K562 (cell line): ENCODE results near the gene SLC6A7. TPM values are rescaled to one million over a fixed set of nuclear protein-coding genes. Genes with fewer than 3 reads are reported as not detected.

Experiments
- ATAC-seq: fragments of 200-7000 bp; cut with Tn5 transposase; 3 replicates; pipeline ENCODE4 v1.9.1; 2020; ENCODE audit warnings: moderate library complexity
- BruUV-seq: library from RNA; stranded (reverse); fragments of 400-500 nt; replicated peaks from 2 replicates; lab custom pipeline; 2021; lab: Mats Ljungman, UMichigan
- CTCF ChIA-PET: fragments of 300-600 bp; formaldehyde crosslinking; extraction: SDS; loops from one replicate; lab custom pipeline; 2021; ENCODE audit warnings: low intra/inter-chr PET ratio; lab: Yijun Ruan, JAX
- POLR2A ChIA-PET: fragments of 300-600, 350-650 bp; sonication (Branson Sonifier 250); formaldehyde crosslinking; extraction: SDS; loops from one replicate; lab custom pipeline; 2021; ENCODE audit warnings: antibody characterized with exemption, inconsistent platforms; lab: Yijun Ruan, JAX
- DNase-seq, 4 experiments: peaks; one replicate each; pipeline versions ENCODE4 v3.0.0 to v3.0.0-alpha.2; 2011 to 2018; ENCODE audit warnings: low spot score in 3 of 4, mixed read lengths in 3 of 4; ENCODE audit errors: extremely low read depth in 1 of 4
- FAIRE-seq: peaks from 2 replicates; lab custom pipeline; 2011; peaks lifted over from hg19 to GRCh38; lab: Jason Lieb, UNC
- H2AFZ ChIP-seq: 2 replicates; pipeline ENCODE4 v1.6.0; 2011; ENCODE audit warnings: low read depth, low read length, control low read depth, inconsistent platforms
- H3K27ac ChIP-seq: fragments of 200-600 bp; 3 replicates; pipeline ENCODE4 v1.8.0; 2011; ENCODE audit warnings: low read depth, mild to moderate bottlenecking, control low read depth, inconsistent platforms, low read length, moderate library complexity, mixed read lengths; ENCODE audit errors: extremely low read depth
- H3K27me3 ChIP-seq, 2 experiments: fragments of 300-600 bp in 1 of 2; 2 replicates in 1 of 2; 3 replicates in 1 of 2; pipeline versions ENCODE4 v1.6.0 to v1.8.0; 2011; ENCODE audit warnings: inconsistent platforms in 2 of 2, low read length in 2 of 2, mild to moderate bottlenecking in 1 of 2, mixed read lengths in 1 of 2, moderate library complexity in 1 of 2; ENCODE audit not compliant: control insufficient read depth in 2 of 2, insufficient read depth in 2 of 2
- H3K36me3 ChIP-seq: fragments of 300-600 bp; 3 replicates; pipeline ENCODE4 v1.8.0; 2011; ENCODE audit warnings: mild to moderate bottlenecking, low read length, inconsistent platforms; ENCODE audit not compliant: control insufficient read depth, insufficient read depth
- H3K4me1 ChIP-seq, 2 experiments: fragments of 200-600 bp in 1 of 2; replicated peaks in 1 of 2; 2 replicates in 1 of 2; 3 replicates in 1 of 2; pipeline versions ENCODE4 v1.5.1 to v1.8.0; 2011; ENCODE audit warnings: inconsistent platforms in 2 of 2, low read length in 2 of 2, mild to moderate bottlenecking in 1 of 2, mixed read lengths in 1 of 2, moderate library complexity in 1 of 2; ENCODE audit not compliant: control insufficient read depth in 2 of 2, insufficient read depth in 2 of 2
- H3K4me2 ChIP-seq: 2 replicates; pipeline ENCODE4 v1.6.1; 2011; ENCODE audit warnings: low read length, control low read depth, inconsistent platforms, mixed read lengths; ENCODE audit not compliant: insufficient read depth
- H3K4me3 ChIP-seq: fragments of 200-600 bp; sonication (generic), shearing (Covaris generic); 2 replicates; pipeline ENCODE4 v1.5.1; 2016; ENCODE audit warnings: control low read depth, inconsistent platforms
- H3K79me2 ChIP-seq: fragments of 200-600 bp; 3 replicates; pipeline ENCODE4 v1.8.0; 2011; ENCODE audit warnings: low read length, inconsistent platforms; ENCODE audit not compliant: control insufficient read depth, insufficient read depth
- H3K9ac ChIP-seq, 2 experiments: 2 replicates each; pipeline versions ENCODE4 v1.6.0 to v1.6.1; 2011; ENCODE audit warnings: low read depth in 2 of 2, low read length in 2 of 2, control low read depth in 1 of 2, inconsistent platforms in 1 of 2, mild to moderate bottlenecking in 1 of 2, mixed read lengths in 1 of 2; ENCODE audit not compliant: insufficient read depth in 1 of 2
- H3K9me1 ChIP-seq: one replicate; pipeline ENCODE4 v1.6.0; 2011; ENCODE audit warnings: inconsistent platforms, mild to moderate bottlenecking, low read length, moderate library complexity; ENCODE audit not compliant: control insufficient read depth, insufficient read depth
- H3K9me3 ChIP-seq: replicated peaks from 2 replicates; pipeline ENCODE4 v1.5.1; 2011; ENCODE audit warnings: low read depth, low read length, inconsistent platforms; ENCODE audit not compliant: control insufficient read depth, insufficient read depth
- H4K20me1 ChIP-seq: replicated peaks from 2 replicates; pipeline ENCODE4 v1.6.1; 2011; ENCODE audit warnings: low read length, inconsistent platforms, mixed read lengths; ENCODE audit not compliant: control insufficient read depth, insufficient read depth
- DMBX1 ChIP-seq: fragments of 250-450 bp; sonication (Bioruptor Pico); IDR thresholded peaks from 2 replicates; pipeline ENCODE4 v1.8.0; 2022; ENCODE audit warnings: inconsistent platforms, mild to moderate bottlenecking, moderate library complexity, borderline replicate concordance
- MYBL2 ChIP-seq, 2 experiments: fragments of 450-650 bp in 1 of 2; sonication (generic) in 1 of 2; formaldehyde crosslinking in 1 of 2; IDR thresholded peaks; 2 replicates each; pipeline versions ENCODE4 v1.6.1 to v1.8.1; 2017 to 2022; ENCODE audit warnings: borderline replicate concordance in 1 of 2, inconsistent platforms in 1 of 2, low read depth in 1 of 2, mild to moderate bottlenecking in 1 of 2, missing genetic modification reagents in 1 of 2, moderate library complexity in 1 of 2
- YY1 ChIP-seq, 3 experiments: IDR thresholded peaks; 2 replicates each; pipeline ENCODE4 v1.6.1; 2011; ENCODE audit warnings: low read length in 2 of 3, mild to moderate bottlenecking in 2 of 3, moderate library complexity in 2 of 3, borderline replicate concordance in 1 of 3, control low read depth in 1 of 3, low read depth in 1 of 3; ENCODE audit not compliant: insufficient read depth in 3 of 3, insufficient replicate concordance in 2 of 3, control insufficient read depth in 1 of 3, insufficient read length in 1 of 3; ENCODE audit errors: extremely low read depth in 1 of 3
- WGBS: fragments of 100-300 bp; shearing (Covaris generic); methylation state at CpG from one replicate; pipeline ENCODE4 v1.1.6; 2016; ENCODE audit warnings: low coverage, mixed read lengths; ENCODE audit not compliant: insufficient coverage; ENCODE audit errors: missing lambda C conversion rate; 5-methylcytosine and 5-hydroxymethylcytosine counted together
- in situ Hi-C: fragments of 300-500 bp; cut with MboI; formaldehyde crosslinking; loops from 4 replicates; pipeline ENCODE4 v1.15.0; 2018; ENCODE audit warnings: inconsistent platforms, mixed read lengths
- intact Hi-C: fragments of 100-400 bp; cut with micrococcal nuclease; formaldehyde crosslinking; loops from 2 replicates; pipeline ENCODE4 v1.14.2; 2022
- polyA plus RNA-seq, 8 experiments: library from polyadenylated mRNA; depleted of rRNA in 4 of 8; stranded (reverse) in 5 of 8; unstranded in 3 of 8; fragments of >200 nt; fragmentation: Nextera tagmentation in 2 of 8; fragmentation: Illumina TruSeq in 1 of 8; extraction: Ambion mirVana in 2 of 8; extraction: Trizol in 1 of 8; gene quantifications; 2 replicates each; pipeline versions ENCODE4 v1.2.1 to v1.2.3, GENCODE V29; 2011 to 2014; ENCODE audit warnings: inconsistent platforms in 1 of 8, missing spikeins in 1 of 8
- total RNA-seq, 7 experiments: library from RNA; depleted of rRNA in 6 of 7; stranded (reverse); fragments of >200 nt in 6 of 7; fragmentation: Illumina TruSeq in 2 of 7; extraction: Trizol in 2 of 7; gene quantifications; 2 replicates each; pipeline versions ENCODE4 v1.2.1 to v1.2.3, GENCODE V29; 2011 to 2021; ENCODE audit warnings: low replicate concordance in 1 of 7
- TF ChIP-seq, protein P1 (sequence below): fragments of 250-450 bp; sonication (Bioruptor Pico); IDR thresholded peaks from 2 replicates; pipeline ENCODE4 v1.4.0; 2020; ENCODE audit warnings: mild to moderate bottlenecking, moderate library complexity, borderline replicate concordance

The SLC6A7 gene
- total and polyA plus RNA-seq, 9 of the 15 experiments (the other 6 are each of a cell fraction or from before 2014, with no cell fraction given), result not detected

DNA sequence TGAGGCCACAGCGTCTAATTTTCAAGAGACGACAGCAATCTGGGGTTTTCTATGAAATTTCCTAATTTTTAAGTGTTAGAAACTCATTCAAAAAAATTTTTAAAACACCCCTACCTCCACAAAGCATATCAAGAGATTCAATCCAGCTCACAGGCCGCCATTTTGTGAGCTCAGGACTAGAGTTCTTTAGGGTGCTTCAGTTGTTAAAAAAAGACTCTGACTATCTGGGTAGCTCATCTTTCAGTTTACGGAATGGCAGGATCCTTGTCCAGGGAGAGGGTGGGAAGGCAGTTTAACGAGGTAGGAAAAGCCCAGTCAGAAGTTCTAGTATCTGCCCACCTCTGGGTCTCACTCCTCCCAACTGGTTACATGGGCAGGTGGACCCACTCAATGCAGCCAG, 56.6 kb downstream of the SLC6A7 start:
- Histone ChIP-seq H3K79me2 (no peaks in the 10 kb centered on the region), H3K9me1 (no peaks in the 10 kb centered on the region), H3K27ac (no peak overlapping the region), H3K9me3 (no peaks in the 10 kb centered on the region), H3K4me2 (no peak overlapping the region; the same call in 1 of the 2 replicates), H3K27me3 (peaks cover 13 to 38% of the 10 kb centered on the region in 2 experiments; a peak in 4 of 5 replicates), H3K4me3 (no peak overlapping the region), H3K9ac (no peak overlapping the region), H2AFZ (peak overlapping the region; percentile 76), H3K4me1 (peaks cover 22 to 23% of the 10 kb centered on the region in 2 experiments), H3K36me3 (no peaks in the 10 kb centered on the region), H4K20me1 (no peaks in the 10 kb centered on the region)
- peak in 1 of 3 experiments; percentile 77 for TF ChIP-seq YY1 (IDR thresholded peaks at IDR 0.05; ENCODE audit: borderline replicate concordance in 1 of 3, control insufficient read depth in 1 of 3, extremely low read depth in 1 of 3, insufficient read depth in 3 of 3, insufficient read length in 1 of 3, insufficient replicate concordance in 2 of 3, low read depth in 1 of 3, low read length in 2 of 3)
- TF ChIP-seq, protein P1, sequence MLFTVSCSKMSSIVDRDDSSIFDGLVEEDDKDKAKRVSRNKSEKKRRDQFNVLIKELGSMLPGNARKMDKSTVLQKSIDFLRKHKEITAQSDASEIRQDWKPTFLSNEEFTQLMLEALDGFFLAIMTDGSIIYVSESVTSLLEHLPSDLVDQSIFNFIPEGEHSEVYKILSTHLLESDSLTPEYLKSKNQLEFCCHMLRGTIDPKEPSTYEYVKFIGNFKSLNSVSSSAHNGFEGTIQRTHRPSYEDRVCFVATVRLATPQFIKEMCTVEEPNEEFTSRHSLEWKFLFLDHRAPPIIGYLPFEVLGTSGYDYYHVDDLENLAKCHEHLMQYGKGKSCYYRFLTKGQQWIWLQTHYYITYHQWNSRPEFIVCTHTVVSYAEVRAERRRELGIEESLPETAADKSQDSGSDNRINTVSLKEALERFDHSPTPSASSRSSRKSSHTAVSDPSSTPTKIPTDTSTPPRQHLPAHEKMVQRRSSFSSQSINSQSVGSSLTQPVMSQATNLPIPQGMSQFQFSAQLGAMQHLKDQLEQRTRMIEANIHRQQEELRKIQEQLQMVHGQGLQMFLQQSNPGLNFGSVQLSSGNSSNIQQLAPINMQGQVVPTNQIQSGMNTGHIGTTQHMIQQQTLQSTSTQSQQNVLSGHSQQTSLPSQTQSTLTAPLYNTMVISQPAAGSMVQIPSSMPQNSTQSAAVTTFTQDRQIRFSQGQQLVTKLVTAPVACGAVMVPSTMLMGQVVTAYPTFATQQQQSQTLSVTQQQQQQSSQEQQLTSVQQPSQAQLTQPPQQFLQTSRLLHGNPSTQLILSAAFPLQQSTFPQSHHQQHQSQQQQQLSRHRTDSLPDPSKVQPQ, result no peak
- TF ChIP-seq MYBL2 (IDR thresholded peaks at IDR 0.05; ENCODE audit: low read depth), result no peak
- no peak for TF ChIP-seq MYBL2 (CRISPR knock-in tag; IDR thresholded peaks at IDR 0.05; ENCODE audit: borderline replicate concordance)
- TF ChIP-seq DMBX1 (CRISPR knock-in tag), result 0 out of 2 replicates have a peak, but pooled peaks have one; percentile 26
- no peak for ATAC-seq
- POLR2A ChIA-PET, result interaction anchor here (0.5 to 1.2 kb wide), 5 partner anchors 9 to 107 kb away, joined by 3 to 5 read pairs (median 3); no protein-coding TSS in a partner anchor
- WGBS, result 47% methylated on average over 5 of the region's 5 CpGs
- intact Hi-C loops (no loop called here), in situ Hi-C loops (no loop called here)
- no peak for FAIRE-seq
- BruUV-seq, result no TSS peak
- no peak for DNase-seq
- CTCF ChIA-PET, result no interaction called here
